GM12878 (cell line): Measurements from ENCODE around the gene SEC31B. TPM values are rescaled to one million over a fixed set of nuclear protein-coding genes. Genes with fewer than 3 reads are reported as not detected.

Experiments used
- CHD2 ChIP-seq: IDR thresholded peaks from 2 replicates; pipeline ENCODE4 v1.6.1; 2011; ENCODE audit warnings: low read depth, low read length, improper control_type of control experiment, borderline replicate concordance
- EED ChIP-seq: sonication (generic); IDR thresholded peaks from 2 replicates; pipeline ENCODE4 v1.6.1; 2016; ENCODE audit warnings: antibody characterized with exemption, low read depth
- EGR1 ChIP-seq, 2 experiments: IDR thresholded peaks; 1 replicate in 1 of 2; 2 replicates in 1 of 2; pipeline ENCODE4 v1.6.1; 2011 to 2012; ENCODE audit warnings: low read depth in 2 of 2, low read length in 2 of 2, borderline replicate concordance in 1 of 2, mild to moderate bottlenecking in 1 of 2, moderate library complexity in 1 of 2
- FOS ChIP-seq: IDR thresholded peaks from 3 replicates; pipeline ENCODE4 v1.6.1; 2011; ENCODE audit warnings: borderline replicate concordance; ENCODE audit not compliant: insufficient read length; ENCODE audit errors: extremely low read depth
- GATAD2B ChIP-seq: fragments of 450-650 bp; conservative IDR thresholded peaks from 2 replicates; pipeline ENCODE4 v1.6.1; 2017; ENCODE audit warnings: low read depth, mild to moderate bottlenecking, moderate library complexity
- NBN ChIP-seq: fragments of 450-650 bp; IDR thresholded peaks from 2 replicates; pipeline ENCODE4 v1.6.1; 2016
- NR2C2 ChIP-seq: IDR thresholded peaks from 2 replicates; pipeline ENCODE4 v1.6.1; 2011; ENCODE audit warnings: borderline replicate concordance, low read depth; ENCODE audit not compliant: control insufficient read depth, insufficient read length
- REST ChIP-seq: IDR thresholded peaks from 2 replicates; pipeline ENCODE4 v1.6.1; 2012; ENCODE audit warnings: mild to moderate bottlenecking, low read depth, low read length
- RFX5 ChIP-seq: IDR thresholded peaks from 2 replicates; pipeline ENCODE4 v1.6.1; 2011; ENCODE audit warnings: low read depth, low read length, improper control_type of control experiment
- SP1 ChIP-seq: IDR thresholded peaks from one replicate; pipeline ENCODE4 v1.6.1; 2011; ENCODE audit warnings: low read depth, low read length
- polyA plus RNA-seq, 11 experiments: library from polyadenylated mRNA; depleted of rRNA in 4 of 11; unstranded in 6 of 11; stranded (reverse) in 5 of 11; fragments of >200 nt; fragmentation: Nextera tagmentation in 4 of 11; fragmentation: Illumina TruSeq in 1 of 11; extraction: Ambion mirVana in 4 of 11; extraction: Trizol in 1 of 11; gene quantifications; 1 replicate in 1 of 11; 2 replicates in 10 of 11; pipeline versions ENCODE4 v1.2.1 to v1.2.3, GENCODE V29; 2011 to 2016; ENCODE audit warnings: inconsistent platforms in 2 of 11, missing spikeins in 2 of 11, low read depth in 1 of 11
- total RNA-seq, 4 experiments: library from RNA; depleted of rRNA in 3 of 4; stranded (reverse); fragments of >200 nt in 3 of 4; fragmentation: Illumina TruSeq in 1 of 4; extraction: Trizol in 1 of 4; gene quantifications; 2 replicates each; pipeline versions ENCODE4 v1.2.1 to v1.2.3, GENCODE V29; 2013 to 2021
- TF ChIP-seq, protein P1 (sequence below): fragments of 450-650 bp; IDR thresholded peaks from 2 replicates; pipeline ENCODE4 v1.6.1; 2016; ENCODE audit warnings: mild to moderate bottlenecking
- TF ChIP-seq, protein P2 (sequence below): fragments of 450-650 bp; IDR thresholded peaks from 2 replicates; pipeline ENCODE4 v1.6.1; 2016; ENCODE audit warnings: mild to moderate bottlenecking, moderate library complexity, borderline replicate concordance

SEC31B gene
- total and polyA plus RNA-seq, 10 of the 15 experiments (the other 5 are each of a cell fraction or from before 2014, with no cell fraction given), result 3.4 to 24.3 (median 9.9) TPM

DNA sequence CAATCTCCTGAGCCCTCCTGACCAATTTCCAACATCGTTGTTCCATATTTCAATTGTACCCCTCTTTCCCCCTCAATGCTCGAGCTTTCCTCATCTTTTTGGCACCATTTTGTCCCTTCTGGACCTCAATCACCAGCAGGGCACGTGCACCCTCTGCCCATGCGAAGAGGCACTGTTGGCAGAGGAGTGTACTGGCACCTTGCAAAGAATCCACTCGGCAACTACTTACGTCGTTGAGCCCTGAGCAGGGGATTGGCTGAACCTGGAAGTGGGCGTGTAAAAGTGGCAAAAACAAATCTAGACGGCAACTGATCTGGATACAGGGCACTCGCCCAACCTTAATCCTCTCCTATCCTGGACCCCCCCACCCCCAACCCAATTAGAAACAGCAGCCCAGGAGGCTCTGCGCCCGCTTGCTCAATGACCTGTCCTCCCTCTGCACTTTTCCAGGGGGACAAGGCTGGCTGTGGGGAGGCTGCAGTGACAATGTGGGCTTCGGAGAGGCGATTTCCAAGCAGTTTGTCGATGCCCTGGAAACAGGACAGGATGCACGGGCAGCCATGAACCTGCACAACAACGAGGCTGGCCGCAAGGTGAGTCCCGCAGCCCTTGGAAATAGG lies 38.1 kb downstream of the SEC31B start (continued):
- TF ChIP-seq, protein P1, sequence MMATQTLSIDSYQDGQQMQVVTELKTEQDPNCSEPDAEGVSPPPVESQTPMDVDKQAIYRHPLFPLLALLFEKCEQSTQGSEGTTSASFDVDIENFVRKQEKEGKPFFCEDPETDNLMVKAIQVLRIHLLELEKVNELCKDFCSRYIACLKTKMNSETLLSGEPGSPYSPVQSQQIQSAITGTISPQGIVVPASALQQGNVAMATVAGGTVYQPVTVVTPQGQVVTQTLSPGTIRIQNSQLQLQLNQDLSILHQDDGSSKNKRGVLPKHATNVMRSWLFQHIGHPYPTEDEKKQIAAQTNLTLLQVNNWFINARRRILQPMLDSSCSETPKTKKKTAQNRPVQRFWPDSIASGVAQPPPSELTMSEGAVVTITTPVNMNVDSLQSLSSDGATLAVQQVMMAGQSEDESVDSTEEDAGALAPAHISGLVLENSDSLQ, result no peak
- TF ChIP-seq, protein P2, sequence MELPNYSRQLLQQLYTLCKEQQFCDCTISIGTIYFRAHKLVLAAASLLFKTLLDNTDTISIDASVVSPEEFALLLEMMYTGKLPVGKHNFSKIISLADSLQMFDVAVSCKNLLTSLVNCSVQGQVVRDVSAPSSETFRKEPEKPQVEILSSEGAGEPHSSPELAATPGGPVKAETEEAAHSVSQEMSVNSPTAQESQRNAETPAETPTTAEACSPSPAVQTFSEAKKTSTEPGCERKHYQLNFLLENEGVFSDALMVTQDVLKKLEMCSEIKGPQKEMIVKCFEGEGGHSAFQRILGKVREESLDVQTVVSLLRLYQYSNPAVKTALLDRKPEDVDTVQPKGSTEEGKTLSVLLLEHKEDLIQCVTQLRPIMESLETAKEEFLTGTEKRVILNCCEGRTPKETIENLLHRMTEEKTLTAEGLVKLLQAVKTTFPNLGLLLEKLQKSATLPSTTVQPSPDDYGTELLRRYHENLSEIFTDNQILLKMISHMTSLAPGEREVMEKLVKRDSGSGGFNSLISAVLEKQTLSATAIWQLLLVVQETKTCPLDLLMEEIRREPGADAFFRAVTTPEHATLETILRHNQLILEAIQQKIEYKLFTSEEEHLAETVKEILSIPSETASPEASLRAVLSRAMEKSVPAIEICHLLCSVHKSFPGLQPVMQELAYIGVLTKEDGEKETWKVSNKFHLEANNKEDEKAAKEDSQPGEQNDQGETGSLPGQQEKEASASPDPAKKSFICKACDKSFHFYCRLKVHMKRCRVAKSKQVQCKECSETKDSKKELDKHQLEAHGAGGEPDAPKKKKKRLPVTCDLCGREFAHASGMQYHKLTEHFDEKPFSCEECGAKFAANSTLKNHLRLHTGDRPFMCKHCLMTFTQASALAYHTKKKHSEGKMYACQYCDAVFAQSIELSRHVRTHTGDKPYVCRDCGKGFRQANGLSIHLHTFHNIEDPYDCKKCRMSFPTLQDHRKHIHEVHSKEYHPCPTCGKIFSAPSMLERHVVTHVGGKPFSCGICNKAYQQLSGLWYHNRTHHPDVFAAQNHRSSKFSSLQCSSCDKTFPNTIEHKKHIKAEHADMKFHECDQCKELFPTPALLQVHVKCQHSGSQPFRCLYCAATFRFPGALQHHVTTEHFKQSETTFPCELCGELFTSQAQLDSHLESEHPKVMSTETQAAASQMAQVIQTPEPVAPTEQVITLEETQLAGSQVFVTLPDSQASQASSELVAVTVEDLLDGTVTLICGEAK, result no peak
- peak; percentile 24 for TF ChIP-seq FOS
- TF ChIP-seq EGR1 (IDR thresholded peaks at IDR 0.05; ENCODE audit: borderline replicate concordance in 1 of 2, low read depth in 2 of 2, low read length in 2 of 2), result 0 out of 3 replicates have a peak, but pooled peaks of 1 of the 2 experiments have one; percentile 9
- TF ChIP-seq NR2C2, result no peak
- peak; percentile 99 for TF ChIP-seq RFX5
- TF ChIP-seq NBN, result peak; percentile 48; the same call in 1 of the 2 replicates
- peak; percentile 84 for TF ChIP-seq SP1
- no peak for TF ChIP-seq EED
- no peak for TF ChIP-seq GATAD2B
- TF ChIP-seq CHD2, result peak; percentile 75; the same call in 1 of the 2 replicates
- no peak for TF ChIP-seq REST
